Measurements from ENCODE around the gene RTN4RL2. TPM values are rescaled to one million over a fixed set of nuclear protein-coding genes. Genes with fewer than 3 reads are reported as not detected.

RTN4RL2 gene
- total RNA-seq, 4 donors from 2014 or later = 0.12 to 2.3 (median 0.27) TPM; not detected in 1

GRCh38 chr11:57457643-57458023 lies 2.7 kb upstream of the RTN4RL2 start:
- no peaks in the 10 kb centered on the region for H3K36me3 ChIP-seq
- 0 to 4% methylated on average over 1 to 5 of the region's 7 CpGs for WGBS, 2 donors (ENCODE audit: low coverage in 1 of 2)
- peaks cover 72% of the 10 kb centered on the region for H3K27me3 ChIP-seq
- no peak for TF ChIP-seq POLR2A (IDR thresholded peaks at IDR 0.05)
- TF ChIP-seq CTCF (IDR thresholded peaks at IDR 0.05) = no peak
- TF ChIP-seq EP300 (IDR thresholded peaks at IDR 0.05) = no peak
- TF ChIP-seq POLR2AphosphoS5 (IDR thresholded peaks at IDR 0.05) = no peak
- H3K9me3 ChIP-seq = no peaks in the 10 kb centered on the region
- peak overlapping the region in 1 of 2 donors; percentile 52 for H3K4me3 ChIP-seq
- no peak overlapping the region for H3K27ac ChIP-seq
- H3K4me1 ChIP-seq = peaks cover 0 to 46% (median 27%) of the 10 kb centered on the region in 3 donors
- no peak for ATAC-seq

GRCh38 chr11:57458060-57458409 lies 2.3 kb upstream of the RTN4RL2 start:
- peaks cover 0 to 46% (median 27%) of the 10 kb centered on the region in 3 donors for H3K4me1 ChIP-seq
- peak; percentile 2 for ATAC-seq
- peak overlapping the region; percentile 4 to 52 for H3K4me3 ChIP-seq
- H3K27me3 ChIP-seq = peaks cover 75% of the 10 kb centered on the region
- no peaks in the 10 kb centered on the region for H3K36me3 ChIP-seq
- WGBS, 2 donors (ENCODE audit: low coverage in 1 of 2) = 0% methylated on average over 2 of the region's 16 CpGs; no CpG with 5 or more reads in 1 of the 2 donors
- H3K27ac ChIP-seq = peak overlapping the region in 1 of 4 donors; percentile 15
- H3K9me3 ChIP-seq = no peaks in the 10 kb centered on the region
- TF ChIP-seq POLR2A (IDR thresholded peaks at IDR 0.05) (no peak), EP300 (IDR thresholded peaks at IDR 0.05) (no peak), CTCF (IDR thresholded peaks at IDR 0.05) (no peak), POLR2AphosphoS5 (IDR thresholded peaks at IDR 0.05) (no peak)

GRCh38 chr11:57458410-57459163 lies 1.7 kb upstream of the RTN4RL2 start:
- ATAC-seq = peak; percentile 54
- 1 to 4% methylated on average over 12 to 18 of the region's 44 CpGs for WGBS, 2 donors (ENCODE audit: low coverage in 1 of 2)
- TF ChIP-seq POLR2A (IDR thresholded peaks at IDR 0.05) = no peak
- peak in 3 of 4 experiments; percentile 67 to 85 (median 67) for TF ChIP-seq CTCF (IDR thresholded peaks at IDR 0.05)
- no peak for TF ChIP-seq POLR2AphosphoS5 (IDR thresholded peaks at IDR 0.05)
- no peak for TF ChIP-seq EP300 (IDR thresholded peaks at IDR 0.05)
- Histone ChIP-seq H3K36me3 (no peaks in the 10 kb centered on the region), H3K4me3 (peak overlapping the region; percentile 4 to 52), H3K27me3 (peaks cover 74% of the 10 kb centered on the region), H3K9me3 (no peaks in the 10 kb centered on the region), H3K27ac (peak overlapping the region in 1 of 4 donors; percentile 15), H3K4me1 (peaks cover 0 to 46% (median 27%) of the 10 kb centered on the region in 3 donors)

GRCh38 chr11:57459164-57460021 lies 935 bp upstream of the RTN4RL2 start:
- WGBS, 2 donors (ENCODE audit: low coverage in 1 of 2) = 0 to 2% methylated on average over 9 to 19 of the region's 62 CpGs
- peak overlapping the region in 1 of 2 donors; percentile 52 for H3K4me3 ChIP-seq
- no peaks in the 10 kb centered on the region for H3K9me3 ChIP-seq
- H3K4me1 ChIP-seq = peaks cover 0 to 46% (median 27%) of the 10 kb centered on the region in 3 donors
- H3K27ac ChIP-seq = no peak overlapping the region
- ATAC-seq = no peak
- H3K27me3 ChIP-seq = peaks cover 76% of the 10 kb centered on the region
- TF ChIP-seq EP300 (IDR thresholded peaks at IDR 0.05) = no peak
- no peak for TF ChIP-seq POLR2A (IDR thresholded peaks at IDR 0.05)
- TF ChIP-seq POLR2AphosphoS5 (IDR thresholded peaks at IDR 0.05) = no peak
- TF ChIP-seq CTCF (IDR thresholded peaks at IDR 0.05) = no peak
- no peaks in the 10 kb centered on the region for H3K36me3 ChIP-seq

All from gastroesophageal sphincter (tissue), 4 donors.